NB4 (cell line): ENCODE results near the gene MAPK14.

Source experiments
- CTCF ChIP-seq: IDR thresholded peaks from one replicate; pipeline ENCODE4 v1.5.1; 2012; ENCODE audit warnings: low read depth, low read length
- TF ChIP-seq, protein P1 (sequence below): IDR thresholded peaks from 2 replicates; pipeline ENCODE4 v1.6.1; 2011; ENCODE audit warnings: low read depth, low read length

- TF ChIP-seq, protein P1, sequence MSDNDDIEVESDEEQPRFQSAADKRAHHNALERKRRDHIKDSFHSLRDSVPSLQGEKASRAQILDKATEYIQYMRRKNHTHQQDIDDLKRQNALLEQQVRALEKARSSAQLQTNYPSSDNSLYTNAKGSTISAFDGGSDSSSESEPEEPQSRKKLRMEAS: no peak
- TF ChIP-seq CTCF: no peak
Observed at GRCh38 chr6:36125575-36125974, 98.0 kb downstream of the MAPK14 start.
